CD1c-positive myeloid dendritic cell (primary cell): ENCODE results near the gene NUCKS1.

Experiments used
- DNase-seq: peaks from one replicate; pipeline ENCODE4 v3.0.0-alpha.2; 2016; ENCODE audit errors: extremely low spot score

NUCKS1 gene

GRCh38 chr1:205770618-205771017 is 20.6 kb upstream of the NUCKS1 start:
- DNase-seq = no peak

DNA sequence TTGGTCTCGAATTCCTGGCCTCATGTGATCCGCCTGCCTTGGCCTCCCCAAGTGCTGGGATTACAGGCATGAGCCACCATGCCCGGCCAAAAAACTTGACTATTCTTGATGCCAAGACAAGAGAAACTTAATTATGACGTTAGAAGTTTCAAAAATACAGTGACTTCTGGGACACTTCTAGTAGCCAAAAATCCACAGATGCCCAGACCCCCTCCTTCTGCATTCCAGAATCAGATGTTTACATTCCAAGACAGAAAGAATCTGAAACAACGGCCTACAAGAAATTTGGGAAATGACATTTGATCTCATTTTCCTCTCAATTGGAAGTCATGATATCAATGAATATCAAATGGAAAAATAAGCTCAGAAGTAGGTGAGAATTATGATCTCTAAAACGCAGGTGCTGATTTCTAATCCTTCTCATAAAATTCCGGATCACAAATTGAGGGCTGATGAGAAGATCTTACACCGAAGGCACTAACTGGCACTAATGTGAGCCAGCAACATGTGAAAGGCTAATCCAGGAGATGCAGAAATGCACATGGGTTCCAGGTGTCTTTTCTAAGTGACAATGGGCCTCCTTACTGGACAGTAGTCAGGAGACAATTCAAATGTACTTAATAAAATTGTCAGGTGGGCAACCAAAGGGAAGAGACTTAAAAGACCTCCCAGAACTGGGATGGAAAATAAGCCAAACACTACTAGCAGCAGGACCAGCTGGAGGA is 19.8 kb upstream of the NUCKS1 start:
- no peak for DNase-seq

GRCh38 chr1:205767248-205767647 is 17.3 kb upstream of the NUCKS1 start:
- no peak for DNase-seq

- no peak for DNase-seq
Observed at GRCh38 chr1:205766570-205766969, 16.6 kb upstream of the NUCKS1 start.

DNA sequence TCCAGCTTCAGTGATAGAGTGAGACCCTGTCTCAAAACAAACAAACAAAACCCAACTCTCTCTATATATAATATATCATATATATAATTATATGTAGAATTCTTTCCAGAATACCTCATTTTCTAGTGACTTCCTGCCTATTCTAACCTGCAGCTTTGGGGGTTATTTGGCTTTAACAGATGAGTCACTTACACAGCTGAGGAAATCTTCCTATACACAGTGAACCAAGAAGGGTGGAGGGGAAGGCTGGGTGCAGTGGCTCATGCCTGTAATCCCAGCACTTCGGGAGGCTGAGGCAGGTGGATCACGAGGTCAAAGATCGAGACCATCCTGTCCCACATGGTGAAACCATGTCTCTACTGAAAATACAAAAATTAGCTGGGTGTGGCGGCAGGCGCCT is 16.1 kb upstream of the NUCKS1 start:
- DNase-seq = no peak

GRCh38 chr1:205764578-205764977 is 14.6 kb upstream of the NUCKS1 start:
- DNase-seq = no peak

GRCh38 chr1:205763980-205764379 is 14.0 kb upstream of the NUCKS1 start:
- DNase-seq = no peak

GRCh38 chr1:205760606-205761005 is 10.6 kb upstream of the NUCKS1 start:
- DNase-seq = no peak

DNA sequence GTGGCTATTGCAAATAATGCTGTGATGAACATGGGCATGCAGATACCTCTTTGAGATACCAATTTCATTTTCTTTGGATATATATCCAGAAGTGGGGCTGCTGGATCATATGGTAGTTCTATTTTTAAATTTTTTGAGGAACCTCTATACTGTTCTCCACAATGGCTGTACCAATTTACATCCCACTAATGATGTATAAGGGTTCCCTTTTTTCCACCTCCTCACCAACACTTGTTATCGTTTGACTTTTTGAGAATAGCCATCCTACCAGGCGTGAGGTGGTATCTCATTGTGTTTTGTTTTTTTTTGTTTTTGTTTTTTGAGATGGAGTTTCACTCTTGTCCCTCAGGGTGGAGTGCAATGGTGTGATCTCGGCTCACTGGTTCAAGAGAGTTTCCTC is 6.6 kb upstream of the NUCKS1 start:
- no peak for DNase-seq

DNA sequence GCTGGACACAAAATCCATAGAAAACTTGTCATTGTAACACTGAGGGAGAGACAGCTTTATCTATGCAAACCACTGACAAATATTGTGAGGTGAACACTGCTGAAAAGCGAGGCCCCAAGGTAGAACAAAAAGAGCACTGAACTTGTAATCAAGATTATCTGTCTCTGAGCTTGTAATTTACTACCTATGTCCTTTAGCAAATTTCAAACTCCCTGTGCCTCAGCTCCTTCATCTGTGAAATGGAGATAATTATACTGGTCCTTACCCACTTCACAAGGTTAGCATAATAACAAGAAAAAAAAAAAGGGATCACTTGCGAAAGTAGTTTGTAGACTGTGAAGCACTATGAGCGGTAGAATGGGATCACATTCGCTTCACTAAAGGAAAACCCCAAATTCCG is 4.9 kb upstream of the NUCKS1 start:
- DNase-seq = no peak

- no peak for DNase-seq
Observed at GRCh38 chr1:205751036-205751651, 1.2 kb upstream of the NUCKS1 start.

- peak; percentile 95 for DNase-seq
Observed at GRCh38 chr1:205749234-205750137, 496 bp downstream of the NUCKS1 start.

GRCh38 chr1:205748403-205749233 is 1.4 kb downstream of the NUCKS1 start:
- peak; percentile 77 for DNase-seq

DNA sequence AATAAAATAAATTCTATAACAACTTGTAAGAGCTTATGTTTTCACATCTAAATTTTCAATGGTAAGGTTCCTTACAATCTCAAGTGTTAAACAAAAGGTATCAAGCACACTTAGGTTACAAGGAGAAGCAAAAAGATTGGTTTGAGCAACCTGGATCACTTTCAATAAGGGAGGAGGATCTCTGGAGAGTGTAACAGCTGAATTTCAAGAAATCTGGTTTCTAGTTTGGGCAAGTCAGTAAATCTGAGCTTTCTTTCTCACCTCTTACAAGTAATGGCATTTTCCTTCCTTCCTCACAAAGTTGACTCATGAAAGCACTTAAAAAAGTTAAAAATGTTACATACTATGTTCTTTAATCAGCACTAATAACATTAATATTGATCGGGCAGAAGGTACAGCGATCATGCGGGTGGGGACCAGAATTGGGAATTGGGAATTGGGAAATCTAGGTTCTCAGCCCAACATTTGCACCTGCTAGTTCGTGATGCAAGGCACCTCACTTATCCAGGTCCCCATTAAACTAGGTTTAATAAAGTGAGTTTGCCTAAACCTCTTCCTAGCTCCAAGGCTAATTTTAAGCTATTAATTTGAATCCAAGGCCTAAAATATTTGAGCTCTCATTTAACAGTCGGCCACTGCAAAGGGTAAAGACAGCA is 3.1 kb downstream of the NUCKS1 start:
- no peak for DNase-seq

GRCh38 chr1:205744403-205744802 is 5.6 kb downstream of the NUCKS1 start:
- DNase-seq = no peak

DNA sequence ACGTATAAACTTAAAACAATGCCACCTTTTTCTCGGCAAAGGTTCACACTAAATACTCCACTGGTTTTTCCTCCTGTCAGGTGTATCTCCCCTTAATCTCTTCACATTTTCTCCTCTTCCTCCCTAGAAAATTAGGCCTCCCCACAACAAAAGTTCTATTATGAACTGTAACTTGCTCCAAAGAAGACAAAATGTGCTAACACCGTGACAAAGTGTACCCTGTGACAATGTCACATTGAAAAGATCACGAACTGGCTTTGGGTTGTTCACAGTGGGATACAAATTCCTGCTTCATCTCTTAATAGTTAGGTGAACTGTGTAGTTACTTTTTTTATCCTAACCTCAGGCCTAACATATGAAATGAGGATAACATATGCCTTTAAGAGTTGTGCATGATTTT is 6.0 kb downstream of the NUCKS1 start:
- no peak for DNase-seq

DNA sequence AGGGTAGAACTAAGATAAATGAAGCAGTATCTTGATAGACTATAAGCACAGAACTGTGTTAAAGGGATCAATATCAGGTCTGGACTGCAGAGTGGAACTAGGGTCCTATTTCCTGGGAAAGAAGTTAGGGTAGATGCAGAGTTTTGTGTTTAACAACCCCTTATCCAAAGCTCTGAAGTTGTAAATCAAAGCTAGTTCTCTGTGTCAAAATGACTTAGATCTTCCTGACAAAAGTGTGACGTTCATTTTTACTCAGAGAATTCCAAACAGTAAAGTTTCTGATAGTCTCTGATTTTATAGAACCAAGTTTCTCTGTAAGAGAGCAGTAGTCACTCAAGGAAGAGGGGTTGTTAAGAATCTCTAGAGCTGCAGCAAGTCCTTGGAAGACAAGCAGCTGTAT is 8.3 kb downstream of the NUCKS1 start:
- no peak for DNase-seq

DNA sequence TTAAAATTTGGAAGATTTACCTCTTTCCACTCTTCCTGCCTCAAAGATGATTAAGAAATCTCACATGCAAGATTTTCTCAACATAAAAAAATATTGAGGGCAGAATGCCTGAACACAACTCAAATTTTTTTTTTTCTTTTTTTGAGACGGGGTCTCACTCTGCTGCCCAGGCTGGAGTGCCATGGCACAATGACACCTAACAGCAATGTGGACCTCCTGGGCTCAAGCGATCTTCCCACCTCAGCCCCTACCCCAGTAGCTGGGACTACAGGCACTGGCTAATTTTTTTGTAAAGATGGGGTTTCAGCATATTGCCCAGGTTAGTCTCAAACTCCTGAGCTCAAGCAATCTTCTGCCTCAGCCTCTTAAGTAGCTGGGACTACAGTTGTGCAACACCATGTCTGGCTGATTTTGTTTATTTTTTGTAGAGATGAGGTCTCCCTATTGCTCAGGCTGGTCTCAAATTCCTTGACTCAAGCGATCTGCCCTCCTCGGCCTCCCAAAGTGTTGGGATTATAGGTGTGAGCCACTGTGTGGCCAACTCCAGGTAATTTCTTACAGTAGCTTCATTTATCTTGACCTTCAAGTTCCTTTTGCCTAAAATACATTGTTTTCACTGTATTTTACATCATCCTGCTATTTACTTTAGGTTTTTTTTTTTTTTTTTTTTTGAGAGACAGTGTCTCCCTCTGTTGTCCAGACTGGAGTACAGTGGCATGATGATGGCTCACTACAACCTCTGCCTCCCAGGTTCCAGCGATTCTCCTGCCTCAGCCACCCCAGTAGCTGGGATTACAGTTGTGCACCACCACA is 10.4 kb downstream of the NUCKS1 start:
- DNase-seq = no peak

- DNase-seq = no peak
Observed at GRCh38 chr1:205735218-205735617, 14.8 kb downstream of the NUCKS1 start.

DNA sequence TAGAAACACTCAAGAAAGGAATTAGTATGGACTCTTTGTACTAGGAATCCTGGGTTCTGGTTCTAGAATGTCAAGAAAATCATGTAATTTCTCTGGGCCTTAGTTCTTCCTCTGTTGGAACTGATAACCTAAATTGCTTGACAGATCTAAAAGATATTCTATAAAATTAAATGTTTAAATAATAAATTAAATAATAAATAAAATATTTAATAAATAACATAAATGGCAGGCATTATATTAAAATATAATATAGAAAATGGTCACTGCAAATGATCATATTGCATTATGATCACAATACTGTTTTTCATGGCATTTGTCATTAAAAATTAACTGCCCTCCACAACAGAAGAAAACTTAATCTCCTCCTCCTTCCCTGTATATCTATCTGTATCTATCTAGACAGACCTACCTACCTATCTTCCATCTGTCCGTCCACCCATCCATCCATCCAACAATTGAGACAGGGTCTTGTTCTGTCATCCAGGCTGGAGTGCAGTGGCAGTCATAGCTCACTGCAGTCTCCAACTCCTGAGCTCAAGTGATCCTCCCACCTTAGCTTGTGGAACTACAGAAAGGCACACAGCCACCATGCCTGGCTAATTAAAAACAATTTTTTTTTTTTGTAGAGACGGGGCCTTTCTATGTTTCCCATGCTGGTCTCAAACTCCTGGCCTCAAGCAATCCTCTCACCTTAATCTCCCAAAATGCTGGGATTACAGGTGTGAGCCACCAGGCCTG is 16.4 kb downstream of the NUCKS1 start:
- no peak for DNase-seq
